T-helper 2 cell treated with Interferon-gamma antibody and Interleukin-4, amounts not matched to agents 100 ng/mL and 5 ng/mL, for 36 hours (primary cell): Measurements from ENCODE around the gene RTN4R. TPM values are rescaled to one million over a fixed set of nuclear protein-coding genes. Genes with fewer than 3 reads are reported as not detected.

ENCODE experiments used
- total RNA-seq: library from RNA; stranded (reverse); gene quantifications from 2 replicates; pipeline ENCODE4 v1.2.3, GENCODE V29; 2022

The RTN4R gene
- total RNA-seq, 1 donor from 2014 or later: 1.9 TPM

Other genes starting within 250 kb of the RTN4R start
- gene TANGO2, start 247.2 kb downstream of the RTN4R start, total RNA-seq: 39.1 and 43.5 TPM in 2 replicates
- gene DGCR8, start 188.1 kb downstream of the RTN4R start, total RNA-seq: 61.3 and 61.4 TPM in 2 replicates
- gene RANBP1, start 152.2 kb downstream of the RTN4R start, total RNA-seq: 295 and 306 TPM in 2 replicates
- gene TRMT2A, start 151.1 kb downstream of the RTN4R start, total RNA-seq: 91.1 and 93.3 TPM in 2 replicates
- gene ZDHHC8, start 136.5 kb downstream of the RTN4R start, total RNA-seq: 62.5 and 64.9 TPM in 2 replicates
- 0.16 and 0.59 TPM in 2 replicates for gene CCDC188, start 117.3 kb downstream of the RTN4R start, total RNA-seq
- 48.5 and 53.3 TPM in 2 replicates for gene DGCR6L, start 51.7 kb upstream of the RTN4R start, total RNA-seq
- gene ZNF74, start 125.8 kb upstream of the RTN4R start, total RNA-seq: 8.9 and 10.7 TPM in 2 replicates
- gene SCARF2, start 169.5 kb upstream of the RTN4R start, total RNA-seq: 1.0 and 1.1 TPM in 2 replicates
- gene KLHL22, start 227.5 kb upstream of the RTN4R start, total RNA-seq: 45.7 and 52.1 TPM in 2 replicates
- gene MED15, start 239.3 kb upstream of the RTN4R start, total RNA-seq: 148 and 149 TPM in 2 replicates